ENCODE measurements around the gene ADGRG6. TPM values are rescaled to one million over a fixed set of nuclear protein-coding genes. Genes with fewer than 3 reads are reported as not detected.

ADGRG6 gene
- total and polyA plus RNA-seq, 2 of the 8 experiments (the other 6 are each of a cell fraction or from before 2014, with no cell fraction given) = 1.1 to 6.2 TPM

GRCh38 chr6:142342986-142343385, 41.2 kb downstream of the ADGRG6 start:
- Histone ChIP-seq H2AFZ (ENCODE audit: low read length) (no peak overlapping the region), H3K36me3 (ENCODE audit: control insufficient read depth in 2 of 4, insufficient read depth in 4 of 4, low read length in 3 of 4) (no peaks in the 10 kb centered on the region), H2BK20ac (ENCODE audit: low read length) (no peak overlapping the region), H3K27ac (ENCODE audit: low read depth, low read length) (no peak overlapping the region), H3K56ac (replicated peaks; ENCODE audit: insufficient read length, low read depth, low read length) (no peak overlapping the region), H3K27me3 (replicated peaks in 1 of 4; ENCODE audit: control insufficient read depth in 3 of 4, extremely low read depth in 1 of 4, insufficient read depth in 3 of 4, low read length in 3 of 4) (no peaks in the 10 kb centered on the region; a peak in 1 of 7 replicates), H3K9me3 (ENCODE audit: insufficient read depth in 2 of 2, low read depth in 1 of 2, low read length in 1 of 2) (no peaks in the 10 kb centered on the region), H3K79me1 (ENCODE audit: low read depth, low read length) (no peaks in the 10 kb centered on the region), H2AK5ac (ENCODE audit: low read depth, low read length) (no peak overlapping the region), H2BK15ac (ENCODE audit: low read length) (no peak overlapping the region), H3K4me2 (ENCODE audit: insufficient read depth in 1 of 2, low read depth in 2 of 2, low read length in 2 of 2) (no peak overlapping the region), H2BK5ac (ENCODE audit: low read depth, low read length) (no peak overlapping the region), H4K20me1 (replicated peaks in 1 of 2; ENCODE audit: control insufficient read depth in 1 of 2, insufficient read depth in 2 of 2, low read length in 2 of 2) (no peaks in the 10 kb centered on the region), H3K18ac (ENCODE audit: extremely low read depth, low read length) (no peak overlapping the region), H2BK12ac (ENCODE audit: low read depth, low read length) (no peak overlapping the region), H3K9ac (replicated peaks in 1 of 4; ENCODE audit: extremely low read depth in 1 of 4, low read depth in 3 of 4, low read length in 3 of 4) (no peak overlapping the region), H4K8ac (ENCODE audit: extremely low read depth, insufficient read depth, low read length) (no peak overlapping the region), H3K4me3 (ENCODE audit: extremely low read depth in 1 of 4, insufficient read depth in 2 of 4, low read depth in 3 of 4, low read length in 4 of 4) (no peak overlapping the region), H3K23me2 (ENCODE audit: low read depth, low read length) (no peaks in the 10 kb centered on the region), H3K4me1 (replicated peaks in 1 of 4; ENCODE audit: control insufficient read depth in 3 of 4, insufficient read depth in 4 of 4, low read length in 3 of 4) (no peaks in the 10 kb centered on the region), H2BK120ac (replicated peaks; ENCODE audit: low read depth, low read length) (no peak overlapping the region), H3K23ac (ENCODE audit: insufficient read length) (no peak overlapping the region), H4K91ac (replicated peaks; ENCODE audit: insufficient read length, low read length) (no peak overlapping the region), H3K4ac (replicated peaks; ENCODE audit: insufficient read length, low read depth, low read length) (no peak overlapping the region), H3K14ac (ENCODE audit: insufficient read length) (no peak overlapping the region), H3K79me2 (ENCODE audit: control insufficient read depth in 1 of 2, insufficient read depth in 2 of 2, low read length in 2 of 2) (no peaks in the 10 kb centered on the region), H4K5ac (ENCODE audit: insufficient read length, low read depth, low read length) (no peak overlapping the region)
- CTCF ChIA-PET (ENCODE audit: partially characterized antibody) = no interaction called here
- DNase-seq (ENCODE audit: low read depth in 1 of 2, low spot score in 2 of 2) (no peak), FAIRE-seq (no peak)
- POLR2A ChIA-PET (ENCODE audit: partially characterized antibody) = no interaction called here
- TF ChIP-seq JUN (IDR thresholded peaks at IDR 0.05; ENCODE audit: low read depth, low read length) (no peak), SP2 (IDR thresholded peaks at IDR 0.05; ENCODE audit: low read length) (no peak), CEBPB (IDR thresholded peaks at IDR 0.05; ENCODE audit: low read depth, low read length) (no peak), HDAC6 (IDR thresholded peaks at IDR 0.05; ENCODE audit: low read depth, low read length) (no peak), GABPA (IDR thresholded peaks at IDR 0.05; ENCODE audit: borderline replicate concordance, insufficient read depth, low read length) (no peak), CHD1 (IDR thresholded peaks at IDR 0.05; ENCODE audit: low read depth, low read length) (no peak), MAX (IDR thresholded peaks at IDR 0.05) (no peak), CTBP2 (IDR thresholded peaks at IDR 0.05; ENCODE audit: borderline replicate concordance, insufficient read depth, insufficient read length, low read length) (no peak), SUZ12 (IDR thresholded peaks at IDR 0.05; ENCODE audit: low read length) (no peak), BACH1 (IDR thresholded peaks at IDR 0.05; ENCODE audit: low read length) (no peak), CHD2 (IDR thresholded peaks at IDR 0.05; ENCODE audit: low read length) (no peak), CTCF (IDR thresholded peaks at IDR 0.05; ENCODE audit: control extremely low read depth in 1 of 3, insufficient read depth in 1 of 3, low read depth in 1 of 3, low read length in 3 of 3) (no peak), E2F6 (IDR thresholded peaks at IDR 0.05) (no peak)

Data from H1 (cell line).